DMS 273 treated with DMSO at 0.1 percent for 48 hours (cell line): ENCODE results near the gene ENG.
"Not testable (repeated sequence)": the region's sequence is repeated elsewhere in the genome, so short reads cannot be mapped to it uniquely, and the experiment has no call there.

ENCODE experiments used
- DNase-seq: peaks from one replicate; lab custom pipeline; 2025; lab: John Stamatoyannopoulos, UW

ENG gene

DNA sequence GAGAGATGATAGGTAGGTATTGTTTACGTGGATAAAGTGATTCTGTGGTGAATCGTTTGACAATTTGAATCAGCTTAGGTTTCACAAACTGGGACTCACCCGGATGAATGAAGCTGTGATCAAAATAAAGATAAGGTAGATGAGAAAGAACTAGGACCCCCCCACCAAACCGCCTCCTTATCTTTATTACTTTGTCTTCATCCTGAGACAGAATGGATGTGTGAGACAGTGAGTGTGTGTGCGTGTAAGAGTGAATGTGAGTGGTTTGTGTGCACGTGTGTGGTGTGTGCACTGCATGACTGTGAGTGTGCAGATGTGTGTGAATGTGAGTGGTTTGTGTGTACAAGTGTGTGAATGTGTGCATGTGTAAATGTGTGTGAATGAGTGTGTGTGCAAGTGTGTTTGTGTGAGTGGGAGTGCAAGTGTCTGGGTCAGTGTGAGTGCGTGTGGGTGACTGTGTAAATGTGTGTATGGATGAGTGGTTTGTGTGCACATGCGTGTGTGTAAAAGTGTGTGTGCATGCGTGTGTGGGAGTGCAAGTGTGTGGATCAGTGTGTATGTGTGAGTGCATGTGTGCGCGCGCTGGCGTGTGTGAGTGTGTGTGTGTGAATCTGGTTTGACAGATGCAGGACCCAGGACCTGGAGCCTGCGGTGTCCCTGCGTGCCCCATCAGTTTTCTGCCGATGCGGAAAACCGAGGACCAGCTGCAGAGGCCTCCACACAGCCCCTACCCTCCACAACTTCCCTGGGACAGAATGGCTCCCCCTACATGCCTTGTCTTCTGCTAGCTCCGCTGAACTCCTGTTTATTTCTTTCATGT is 11.4 kb upstream of the ENG start:
- DNase-seq = no peak

GRCh38 chr9:127863191-127863621 is 8.7 kb upstream of the ENG start:
- DNase-seq = no peak

GRCh38 chr9:127862075-127863011 is 7.9 kb upstream of the ENG start:
- DNase-seq = no peak

DNA sequence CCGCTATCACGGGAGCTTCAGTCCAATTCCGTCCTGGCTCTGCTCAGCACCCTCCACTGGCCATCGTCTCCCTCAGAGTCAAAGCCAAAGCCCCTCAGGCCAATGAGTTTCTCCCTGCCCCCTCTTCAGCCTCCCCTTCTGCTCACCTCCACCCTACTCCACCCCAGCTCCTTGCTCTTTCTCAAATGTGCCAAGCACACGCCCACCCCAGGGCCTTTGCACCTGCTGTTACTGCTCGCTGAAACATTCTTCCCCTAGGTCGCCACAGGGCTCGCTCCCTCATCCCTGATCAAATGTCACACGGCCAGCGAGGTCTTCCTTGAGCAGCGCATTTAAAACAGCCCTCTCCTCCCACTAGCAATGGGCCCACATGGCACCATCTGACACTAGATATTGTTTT is 6.3 kb upstream of the ENG start:
- DNase-seq = no peak

DNA sequence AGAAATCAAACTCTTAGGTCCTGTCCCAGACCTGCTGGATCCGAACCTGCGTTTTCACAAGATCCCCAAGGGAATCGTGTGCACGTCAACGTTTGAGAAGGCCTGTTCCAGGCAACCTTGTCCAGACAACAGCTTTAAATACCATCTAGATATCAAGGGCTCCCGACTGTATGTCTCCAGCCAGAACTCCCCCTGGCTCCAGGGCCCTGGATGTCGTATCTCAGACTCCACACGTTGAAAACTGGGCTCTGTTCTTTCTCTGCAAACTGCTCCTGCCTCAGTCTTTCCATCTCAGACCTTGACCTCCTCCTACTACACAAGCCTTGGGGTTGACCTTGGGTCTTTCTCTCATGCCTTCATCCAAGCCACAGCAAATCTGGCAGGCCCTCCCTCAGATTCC is 5.8 kb upstream of the ENG start:
- no peak for DNase-seq

DNA sequence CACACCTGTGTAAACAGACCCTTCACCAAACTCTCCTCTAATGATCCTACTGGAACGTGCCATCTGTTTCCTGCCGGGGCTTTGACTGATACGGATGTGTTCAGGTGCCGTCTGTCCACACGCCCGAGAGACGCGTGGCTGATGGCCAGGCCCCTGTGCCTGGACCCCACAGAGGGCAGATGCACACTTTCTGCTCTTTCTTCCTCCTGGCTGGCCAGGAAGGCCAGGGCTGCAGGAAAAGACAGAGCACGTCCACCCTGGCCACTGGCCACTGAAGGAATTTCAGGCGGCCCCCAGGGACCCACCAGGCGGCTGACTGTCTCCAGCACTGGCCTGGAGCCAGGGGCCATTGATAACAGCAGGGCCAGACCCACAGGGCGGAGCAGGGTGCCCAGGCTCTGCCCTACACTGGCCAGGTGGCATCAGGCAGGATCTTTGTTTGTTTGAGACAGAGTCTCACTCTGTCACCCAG is 3.6 kb upstream of the ENG start:
- DNase-seq = peak; percentile 71

DNA sequence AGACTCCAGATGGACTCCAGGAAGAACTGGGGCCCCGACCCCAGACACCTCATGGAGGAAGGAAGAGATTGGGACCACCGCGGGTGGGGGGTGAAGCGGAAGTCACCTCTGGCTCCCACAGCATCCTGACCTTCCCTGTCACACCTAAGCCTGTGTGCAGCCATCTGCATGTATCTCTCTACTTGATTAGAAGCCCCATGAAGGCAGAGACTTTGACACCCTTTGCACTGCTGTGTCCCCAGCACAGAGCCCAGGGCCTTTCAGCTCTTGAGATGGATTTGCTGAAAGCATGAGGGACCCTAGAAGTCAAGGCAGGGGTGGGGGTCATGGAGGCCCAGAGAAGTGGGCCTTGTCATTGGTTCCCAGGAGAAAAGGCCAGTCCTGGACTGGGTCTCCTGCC is 2.8 kb upstream of the ENG start:
- no peak for DNase-seq

- no peak for DNase-seq
Observed at GRCh38 chr9:127856729-127857116, 2.3 kb upstream of the ENG start.

DNA sequence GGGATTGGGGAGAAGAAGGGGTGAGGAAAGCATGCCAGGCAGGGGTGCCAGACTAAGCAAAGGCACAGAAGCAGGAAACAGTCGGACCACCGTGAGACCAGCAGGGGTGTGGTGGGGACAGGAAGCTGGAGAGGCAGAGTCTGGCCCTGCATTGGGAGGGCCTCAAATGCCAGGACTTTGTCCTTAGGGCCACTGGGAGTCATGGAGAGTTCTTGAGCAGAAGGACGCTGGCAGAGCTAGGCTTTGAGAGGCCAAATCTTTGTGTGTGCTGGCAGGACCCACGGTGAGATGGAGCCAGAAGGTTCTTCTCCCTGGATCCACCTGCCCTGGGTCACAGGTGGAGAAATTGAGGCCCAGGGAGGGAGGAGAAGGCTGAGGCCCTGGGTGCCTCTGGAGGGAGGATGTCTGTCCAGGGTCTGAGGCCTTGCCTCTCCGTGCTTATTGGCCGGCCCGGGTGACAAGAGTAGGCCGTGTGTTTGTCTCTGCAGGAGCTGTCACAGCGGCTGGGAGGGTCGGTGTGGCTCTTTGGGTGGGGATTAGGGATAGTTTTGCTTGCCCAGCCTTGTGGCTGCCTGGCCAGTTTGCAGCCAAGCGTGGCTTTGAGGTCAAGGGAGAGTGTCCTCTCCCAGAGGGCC is 1.8 kb upstream of the ENG start:
- DNase-seq = no peak

GRCh38 chr9:127855522-127855921 is 1.1 kb upstream of the ENG start:
- DNase-seq = no peak

DNA sequence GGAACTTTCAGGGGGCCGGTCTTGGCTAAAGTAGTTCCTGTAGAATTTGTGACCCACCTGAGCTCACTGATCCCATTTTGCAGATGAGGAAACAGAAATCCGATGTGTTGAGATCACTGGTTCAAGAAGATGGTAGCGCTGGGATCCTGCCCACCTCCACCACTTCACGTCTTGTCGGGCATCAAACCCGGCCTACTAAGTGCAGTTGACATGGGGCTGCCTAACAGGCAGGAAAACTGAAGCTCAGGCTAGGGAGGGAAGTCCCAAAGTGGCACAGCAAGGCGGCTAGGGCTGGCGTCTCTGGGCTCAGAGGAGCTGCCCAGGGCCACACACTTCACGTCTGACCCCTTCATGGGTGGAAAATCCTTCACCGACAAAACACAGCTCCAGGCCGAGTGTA is 502 bp upstream of the ENG start:
- no peak for DNase-seq

DNA sequence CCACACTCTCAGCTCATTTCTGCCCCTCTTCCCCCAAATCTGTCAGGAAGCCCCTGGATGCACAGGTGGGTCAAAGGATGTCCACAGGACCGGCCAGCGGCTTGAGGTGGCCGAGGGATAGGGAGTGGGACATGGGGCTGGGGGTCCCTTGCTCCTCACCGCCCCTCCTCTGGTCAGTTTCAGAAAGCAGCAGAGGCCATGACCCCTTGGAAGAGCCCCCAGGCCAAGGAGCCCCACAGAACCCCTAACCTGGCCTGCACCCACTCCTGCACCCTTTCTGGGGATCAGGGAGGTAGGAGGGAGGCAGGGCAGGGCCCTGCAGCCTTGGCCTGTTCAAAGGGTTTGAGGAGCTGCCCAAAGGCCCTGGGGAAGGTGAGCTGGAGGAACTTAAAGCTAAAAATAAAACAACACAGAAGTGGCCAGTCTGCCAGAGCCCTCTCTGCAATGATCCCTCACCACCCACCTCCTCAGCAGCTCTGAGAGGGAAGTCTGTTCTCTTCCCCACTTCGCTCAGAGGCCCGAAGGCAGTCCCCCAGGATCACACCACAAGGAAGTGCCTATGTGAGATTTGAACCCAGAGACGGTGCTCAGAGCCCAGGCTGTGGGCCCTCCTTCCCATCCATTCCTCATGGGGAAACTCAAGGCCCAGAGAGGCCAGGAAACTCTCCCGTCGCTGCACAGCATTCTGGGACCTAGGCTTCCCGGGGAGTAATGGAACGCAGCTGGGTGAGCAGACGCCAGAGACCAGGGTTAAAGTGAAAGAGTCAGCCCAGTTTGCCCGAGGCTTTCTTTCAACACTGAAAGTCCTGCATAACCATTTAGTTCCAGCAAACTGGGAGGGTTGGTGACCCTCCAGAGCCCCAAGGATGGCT is 910 bp downstream of the ENG start:
- DNase-seq = no peak

DNA sequence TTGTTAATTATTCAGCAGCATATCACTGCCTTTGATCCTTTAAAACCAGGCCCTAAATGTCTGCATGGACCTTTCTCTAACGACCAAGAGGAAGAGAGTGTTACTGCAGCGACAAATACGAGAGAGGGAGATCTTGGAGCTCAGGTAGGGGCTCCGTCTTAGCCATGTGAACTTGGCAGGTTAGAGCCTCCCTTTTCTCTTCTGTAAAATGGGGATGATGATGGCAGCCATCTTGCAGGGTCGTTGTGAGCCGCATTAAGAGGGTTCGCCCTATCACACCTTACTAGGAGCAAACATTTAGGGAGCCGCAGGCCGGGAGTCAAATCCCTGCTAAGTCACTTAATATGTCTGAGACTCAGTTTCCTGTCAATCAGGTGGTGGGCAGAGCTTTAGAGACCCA is 1.6 kb downstream of the ENG start:
- no peak for DNase-seq

DNA sequence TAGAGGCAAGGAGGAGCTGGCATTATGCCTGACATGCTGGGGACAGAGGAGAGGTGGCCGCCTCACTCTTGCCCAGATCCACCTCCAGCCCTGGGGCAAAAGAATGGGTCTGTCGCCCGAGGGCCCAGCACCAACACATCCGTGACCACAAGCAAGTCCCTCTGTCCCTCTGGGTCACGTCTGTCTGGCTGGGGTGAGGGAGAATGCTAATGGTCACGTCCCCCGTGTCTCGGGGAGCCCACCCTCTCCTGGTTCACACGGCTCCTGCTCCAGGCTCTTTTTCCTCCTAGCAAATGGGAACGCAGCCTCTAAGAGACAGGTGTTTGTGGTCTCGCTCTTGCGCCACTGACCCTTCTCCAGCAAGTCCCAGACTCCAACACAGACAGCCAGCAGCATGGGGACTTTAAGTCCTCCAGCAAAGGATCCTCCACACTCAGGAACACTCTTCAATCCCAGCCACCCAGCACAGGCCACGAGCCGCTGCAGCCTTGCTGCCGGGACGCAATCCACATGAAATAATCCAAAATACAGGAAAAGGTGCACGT is 4.1 kb downstream of the ENG start:
- DNase-seq = no peak

GRCh38 chr9:127848756-127849504 is 5.5 kb downstream of the ENG start:
- no peak for DNase-seq

DNA sequence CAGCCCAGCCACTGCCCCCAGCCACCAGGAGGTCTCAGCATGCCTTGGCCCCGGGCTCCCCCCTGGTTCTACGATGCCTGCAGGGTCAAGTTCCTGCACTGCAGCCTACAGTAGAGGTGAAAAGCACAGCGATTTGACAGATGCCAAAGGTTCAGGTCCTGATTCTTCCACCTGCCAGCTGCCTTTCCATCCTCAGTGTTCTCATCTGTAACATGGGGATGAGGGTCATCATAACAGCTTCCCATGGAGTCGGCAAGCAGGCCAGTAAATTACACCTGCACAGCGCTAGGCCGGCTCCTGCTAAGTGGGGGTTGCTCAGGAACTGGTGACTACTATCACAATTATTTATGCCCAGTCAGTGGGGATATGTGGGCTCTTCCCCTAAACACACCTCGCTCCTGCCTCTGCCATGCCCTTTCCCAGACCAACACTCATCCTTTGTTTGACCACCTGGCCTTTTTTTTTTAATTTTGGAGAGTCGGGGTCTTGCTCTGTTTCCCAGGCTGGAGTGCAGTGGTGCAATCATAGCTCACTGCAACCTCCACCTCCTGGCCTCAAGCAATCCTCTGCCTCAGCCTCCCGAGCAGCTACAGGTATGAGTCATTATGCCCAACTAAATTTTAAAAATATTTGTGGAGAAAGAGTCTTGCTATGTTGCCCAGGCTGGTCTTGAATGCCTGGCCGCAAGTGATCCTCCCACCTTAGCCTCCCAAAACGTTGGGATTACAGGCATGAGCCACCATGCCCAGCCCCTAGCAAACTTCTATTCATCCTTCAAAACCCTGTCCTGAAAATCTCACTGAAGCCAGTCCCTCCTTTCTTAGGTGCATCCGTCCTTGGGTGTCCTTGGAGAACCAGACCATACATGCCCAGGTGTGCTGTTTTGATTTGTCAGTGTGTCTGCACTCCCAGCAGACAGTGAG is 6.4 kb downstream of the ENG start:
- no peak for DNase-seq

- DNase-seq = peak; percentile 60
Observed at GRCh38 chr9:127847178-127847510, 7.3 kb downstream of the ENG start.

DNA sequence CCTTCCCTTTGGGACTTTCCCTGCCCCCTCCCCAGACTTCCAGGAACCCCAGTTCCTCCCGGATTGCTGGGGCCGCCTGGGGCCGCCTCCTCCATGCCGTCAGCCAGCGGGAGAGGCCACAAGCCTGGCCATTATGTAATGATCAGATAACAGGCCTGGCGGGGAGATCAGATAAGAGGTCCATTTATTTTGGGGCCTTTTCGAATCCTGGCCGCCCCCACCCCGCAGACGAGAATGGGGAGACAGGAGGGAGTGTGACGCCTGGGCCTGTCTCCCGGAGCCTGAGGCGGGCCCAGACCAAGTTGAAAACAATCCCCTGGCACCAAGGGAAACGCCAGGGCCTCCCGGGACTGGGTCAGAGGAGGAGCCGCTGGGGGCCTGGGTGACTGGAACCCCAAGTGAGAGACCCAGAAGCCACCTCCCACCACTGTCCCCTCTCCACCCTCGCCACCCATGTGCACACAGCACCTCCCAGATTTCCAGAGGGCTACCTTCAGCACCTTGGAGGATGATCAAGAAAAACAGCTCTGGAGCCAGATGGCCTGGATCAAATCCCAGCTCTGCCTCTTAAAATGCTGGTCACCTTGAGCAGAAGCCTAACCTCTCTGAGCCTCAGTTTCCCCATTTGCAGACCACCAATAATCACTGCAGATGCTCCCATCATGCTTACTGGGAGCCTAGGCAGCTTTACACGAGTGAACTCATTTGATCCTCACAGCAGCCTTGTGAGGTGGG is 7.8 kb downstream of the ENG start:
- DNase-seq = no peak

DNA sequence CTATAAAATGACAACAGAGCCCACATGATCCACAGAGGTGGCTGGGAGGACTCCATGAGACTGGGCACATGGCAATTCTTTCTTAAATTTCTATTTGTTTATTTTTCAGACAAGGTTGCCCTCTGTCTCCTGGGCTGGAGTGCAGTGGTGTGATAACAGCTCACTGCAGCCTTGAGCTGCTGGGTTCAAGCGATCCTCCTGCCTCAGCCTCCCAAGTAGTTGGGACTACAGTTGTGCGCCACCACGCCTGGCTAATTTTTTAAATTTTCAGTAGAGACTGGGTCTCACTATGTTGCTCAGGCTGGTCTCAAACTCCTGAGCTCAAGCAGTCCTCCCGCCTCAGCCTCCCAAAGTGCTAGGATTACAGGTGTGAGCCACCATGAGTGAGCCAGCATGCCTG is 8.8 kb downstream of the ENG start:
- not testable (repeated sequence) for DNase-seq
